Islet precursor cell (in vitro differentiated cells): Measurements from ENCODE around the gene ANK3.

Experiments used
- DNase-seq: peaks from one replicate; pipeline ENCODE4 v3.0.0-alpha.2; 2018

ANK3 gene

DNA sequence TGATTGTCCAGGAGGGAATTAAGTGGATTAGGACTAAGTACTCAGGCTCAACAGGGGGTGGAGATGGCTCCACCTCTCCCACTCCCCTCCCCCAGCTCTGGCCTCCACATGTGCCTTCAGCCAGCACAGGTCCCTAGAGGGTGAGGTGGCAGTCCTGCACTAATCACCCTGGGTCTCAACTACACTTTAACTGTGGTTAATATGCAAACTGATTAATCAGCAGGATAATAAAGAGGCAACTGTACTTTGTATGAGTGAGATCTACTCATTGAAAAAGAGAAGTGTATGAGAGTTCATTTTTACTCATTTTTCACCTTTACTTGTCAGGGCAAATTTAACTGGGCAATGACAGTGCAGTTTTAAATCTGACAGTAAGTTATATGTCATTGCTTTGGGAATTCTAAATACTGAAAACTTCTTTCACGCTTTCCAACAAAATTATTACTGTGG, 259.5 kb downstream of the ANK3 start:
- peak; percentile 65 for DNase-seq

DNA sequence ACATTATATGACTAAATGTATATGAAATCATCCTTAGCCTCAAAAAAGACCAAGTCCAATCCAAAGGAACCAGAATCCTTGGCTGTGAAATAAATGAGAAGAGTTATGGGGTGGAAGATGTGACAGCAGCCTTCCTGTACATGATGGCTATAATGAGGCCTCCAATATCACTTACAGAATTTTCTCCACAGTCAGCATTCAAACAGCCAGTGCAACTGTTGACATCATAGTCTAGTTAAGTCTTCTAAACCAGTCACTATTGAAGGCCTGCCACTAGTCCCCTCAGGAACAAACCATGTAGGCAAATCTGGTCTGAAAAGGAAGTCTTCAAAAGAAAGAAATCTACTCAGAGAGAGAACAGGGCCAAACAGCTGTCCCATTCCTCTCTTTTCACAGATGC, 263.8 kb downstream of the ANK3 start:
- DNase-seq, result no peak

DNA sequence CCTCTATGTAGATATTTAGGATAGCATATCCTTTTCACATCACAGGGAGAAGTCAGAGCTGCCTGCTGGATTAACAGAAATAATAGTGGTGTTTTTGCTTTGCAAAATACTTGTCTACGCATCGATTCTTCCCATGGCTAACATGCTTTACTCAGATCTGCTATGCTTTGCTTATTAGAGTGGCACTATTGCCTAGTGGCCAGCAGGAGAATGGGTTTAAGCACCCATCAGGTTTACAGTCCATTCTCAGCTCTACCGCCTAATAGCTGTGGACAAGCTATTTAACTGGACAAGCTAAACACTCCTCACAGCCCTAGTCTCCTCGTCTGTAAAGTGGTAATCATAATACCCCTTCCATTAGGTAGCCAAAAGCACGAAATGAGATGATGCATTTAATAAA, 265.1 kb downstream of the ANK3 start:
- no peak for DNase-seq

DNA sequence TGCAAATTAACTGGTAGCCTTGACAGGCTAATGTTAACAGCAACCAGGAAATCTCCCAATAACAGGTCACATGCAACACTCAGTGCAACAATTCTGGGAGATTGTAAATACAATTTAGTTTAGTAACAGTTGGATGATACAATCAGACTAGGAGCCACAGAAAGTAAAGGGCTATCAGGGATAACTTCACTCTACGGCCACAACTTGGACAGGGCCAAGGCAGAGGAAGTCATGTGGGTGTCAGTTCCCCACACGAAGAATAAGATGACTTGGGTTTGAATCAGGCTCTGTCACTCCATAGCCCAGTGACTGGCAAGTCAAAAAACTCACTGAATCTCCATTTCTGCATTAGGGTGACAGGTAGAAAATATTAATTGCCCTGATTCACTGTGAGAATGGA, 266.0 kb downstream of the ANK3 start:
- no peak for DNase-seq

DNA sequence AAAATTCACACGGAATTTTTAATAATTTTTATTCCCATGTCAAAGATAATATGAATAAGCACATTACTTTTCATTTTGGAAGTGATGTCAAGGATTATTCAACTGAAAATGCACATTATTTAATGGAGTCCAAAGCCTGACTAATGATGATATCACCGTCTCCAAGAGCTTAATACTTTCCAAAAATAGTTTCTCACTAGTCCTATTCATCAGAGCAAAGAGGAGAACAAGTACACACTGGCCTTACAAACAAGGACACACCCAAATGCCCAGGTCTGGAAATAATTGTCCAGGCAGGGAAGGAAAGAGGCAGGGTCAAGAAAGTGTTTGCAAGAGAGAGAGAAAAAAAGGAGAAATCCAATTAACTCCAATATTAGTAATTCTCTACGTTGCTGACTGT, 266.5 kb downstream of the ANK3 start:
- DNase-seq, result no peak

DNA sequence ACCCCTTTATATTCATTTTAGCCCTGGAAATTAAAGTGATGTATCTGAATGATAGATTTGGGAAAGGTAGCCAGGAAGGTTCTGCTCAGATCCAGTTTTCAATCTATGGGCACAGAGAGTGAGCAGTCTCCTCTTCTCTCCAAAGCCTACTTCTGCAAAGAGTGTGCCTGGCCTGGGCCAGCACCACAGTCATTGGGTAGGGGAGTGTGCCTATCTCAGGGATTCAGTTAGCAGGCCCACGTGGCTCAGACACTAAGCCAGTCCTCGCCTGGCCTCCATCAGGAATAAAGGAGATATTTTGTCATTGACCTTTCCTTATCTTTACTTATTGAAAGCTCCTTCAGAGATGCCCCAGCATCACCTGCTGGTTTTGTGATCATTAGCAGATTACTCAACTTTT, 267.5 kb downstream of the ANK3 start:
- no peak for DNase-seq

DNA sequence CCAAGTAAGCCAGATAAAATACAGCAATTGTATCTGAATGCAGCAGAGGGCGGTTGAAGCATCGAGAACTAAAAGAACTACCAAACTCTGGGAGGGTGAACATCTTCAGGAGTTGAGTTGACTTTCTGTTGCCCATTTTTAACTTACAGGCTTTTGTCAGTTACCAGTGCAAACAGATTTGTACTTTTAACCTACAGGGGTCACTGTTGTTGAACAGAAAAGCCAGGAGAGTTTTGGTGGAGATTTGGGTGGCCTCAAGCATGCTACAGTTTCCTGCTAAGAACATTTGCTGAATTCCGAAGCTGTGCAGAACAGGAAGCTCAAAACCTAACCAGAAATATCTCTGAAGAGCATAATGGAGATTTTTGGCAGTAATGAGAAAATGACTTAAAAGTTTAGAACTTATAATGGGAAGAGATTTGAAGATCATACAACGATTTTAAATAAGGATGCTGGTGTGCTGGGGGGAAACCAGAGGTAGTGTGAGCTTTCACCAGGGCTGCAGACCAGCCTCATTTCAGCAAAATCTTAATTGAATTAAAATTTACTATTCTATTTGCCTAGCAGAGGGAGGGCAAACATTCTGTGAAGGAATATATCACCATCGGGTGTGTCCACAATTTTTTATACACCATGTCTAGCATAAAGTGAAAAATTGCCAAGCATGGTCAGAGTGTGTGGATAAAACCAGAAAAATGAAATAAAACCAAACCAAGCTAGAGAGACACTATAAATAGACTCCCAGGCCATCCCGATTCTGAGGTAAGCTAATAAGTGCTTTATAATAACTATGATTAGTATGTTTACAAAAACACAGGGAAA, 274.7 kb downstream of the ANK3 start:
- peak; percentile 70 for DNase-seq

DNA sequence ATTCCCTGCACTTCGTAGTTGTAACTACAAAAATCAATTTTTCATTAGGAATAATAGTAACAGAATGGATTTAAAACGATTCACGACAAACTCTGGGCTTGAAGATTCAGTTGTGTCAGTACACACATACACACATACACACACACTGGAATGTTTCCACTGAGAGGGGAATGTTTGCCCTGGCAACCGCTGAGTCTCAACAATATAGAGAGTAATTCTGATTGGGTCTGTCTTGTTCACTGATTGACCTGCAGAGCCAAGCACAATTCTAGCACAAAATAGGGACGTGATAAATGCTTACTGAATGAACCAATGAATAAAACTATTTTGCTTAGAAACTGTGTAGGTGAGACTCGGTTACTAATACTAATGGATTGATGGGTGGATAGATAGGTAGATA, 278.9 kb downstream of the ANK3 start:
- DNase-seq, result no peak

DNA sequence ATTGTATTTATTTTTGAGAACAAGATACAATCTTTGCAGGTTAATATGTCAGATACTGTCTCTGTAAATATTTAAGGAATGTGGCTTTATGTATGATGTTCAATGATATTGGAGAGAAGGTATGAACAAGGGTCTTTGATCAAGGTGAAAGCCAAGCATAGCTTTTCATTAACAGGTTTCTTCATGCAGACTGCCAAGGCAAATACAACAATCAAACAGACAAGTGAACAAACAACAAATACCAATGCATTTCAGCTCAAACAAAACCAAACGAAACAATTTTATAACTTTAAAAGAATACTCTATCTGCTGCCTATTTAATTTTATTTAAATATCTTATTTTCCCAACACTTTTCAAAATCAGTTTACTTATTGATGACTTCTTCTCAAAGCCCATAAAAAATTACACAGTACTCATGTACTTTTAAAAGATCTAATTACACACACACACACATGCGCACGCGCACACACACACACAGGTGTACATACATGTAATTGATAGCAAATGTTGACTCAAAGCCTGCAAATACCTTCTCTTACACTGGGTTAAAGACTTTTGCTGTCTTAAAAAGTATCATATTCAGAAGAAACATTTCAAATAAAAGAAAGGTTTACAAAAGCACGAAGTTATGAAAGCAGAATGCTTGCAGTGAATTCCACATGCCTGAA, 282.2 kb downstream of the ANK3 start:
- DNase-seq, result no peak

DNA sequence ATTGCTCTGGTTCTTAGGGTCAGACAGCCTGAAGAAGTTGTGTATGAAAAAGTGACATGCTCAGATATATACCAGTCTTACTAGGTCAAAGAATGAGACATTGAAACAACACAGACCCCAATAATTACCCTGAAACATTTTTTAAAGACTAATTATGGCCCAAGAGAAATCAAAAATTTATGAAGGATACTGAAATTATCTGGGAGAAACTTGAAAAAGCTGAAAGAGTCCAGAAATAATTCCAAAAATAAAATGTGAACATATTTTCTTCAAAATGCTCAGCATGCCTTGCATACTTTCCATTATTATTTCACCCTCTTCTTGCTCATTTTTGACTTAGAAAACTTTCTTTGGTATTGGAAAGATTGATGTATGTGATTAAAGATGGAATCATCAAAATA, 284.4 kb downstream of the ANK3 start:
- no peak for DNase-seq

DNA sequence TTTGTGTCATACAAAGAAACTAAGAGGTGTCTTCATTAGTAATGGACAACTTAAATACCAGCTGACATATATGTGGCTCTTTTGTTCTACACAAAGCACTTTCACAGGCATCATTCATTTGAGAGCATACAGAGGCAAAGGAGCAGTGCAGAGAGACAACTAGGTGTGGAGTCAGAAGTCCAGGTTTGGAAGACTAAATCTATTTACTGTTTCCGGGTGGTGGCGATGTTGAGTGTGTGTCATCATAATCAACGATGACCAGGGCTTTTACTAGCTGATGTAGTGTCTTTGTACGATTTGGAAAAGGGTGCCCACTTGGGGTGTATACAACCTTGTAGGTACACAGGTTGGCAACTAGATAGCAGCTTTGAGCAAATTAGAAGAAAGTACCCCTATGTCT, 287.9 kb downstream of the ANK3 start:
- no peak for DNase-seq

DNA sequence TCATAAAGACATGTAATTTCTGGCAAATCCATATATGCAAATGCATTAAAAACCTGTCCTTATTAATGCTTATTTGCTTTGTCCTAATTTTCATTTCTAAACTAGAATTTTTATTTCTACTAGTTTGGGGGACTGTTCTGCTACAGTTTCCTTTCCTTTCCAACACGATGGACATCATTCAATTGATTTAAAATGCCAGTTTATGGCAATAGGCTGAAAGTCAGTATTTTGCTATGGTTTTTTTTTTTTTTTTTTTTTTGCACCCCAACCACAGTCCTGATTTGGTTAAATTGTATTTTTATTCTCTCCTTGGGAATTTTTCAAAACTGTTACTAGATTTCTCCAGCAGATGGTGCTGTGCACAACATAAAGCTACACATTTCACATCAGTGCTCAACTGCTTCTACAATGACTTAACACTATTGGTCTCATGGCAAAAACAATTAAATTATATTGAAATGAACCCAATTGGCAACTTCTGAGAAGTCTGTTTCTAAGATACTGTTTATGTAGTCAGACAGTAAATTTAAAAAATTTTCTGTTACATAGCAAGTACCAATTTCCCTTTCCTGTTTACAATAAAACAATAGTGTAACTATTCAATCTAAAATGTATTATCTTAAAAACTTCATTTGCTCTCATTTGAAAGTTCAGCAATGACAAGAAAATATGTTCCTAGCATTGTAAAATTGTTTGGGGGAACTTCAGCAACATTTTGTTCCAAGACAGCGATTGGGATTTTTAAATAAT, 289.5 kb downstream of the ANK3 start:
- no peak for DNase-seq

DNA sequence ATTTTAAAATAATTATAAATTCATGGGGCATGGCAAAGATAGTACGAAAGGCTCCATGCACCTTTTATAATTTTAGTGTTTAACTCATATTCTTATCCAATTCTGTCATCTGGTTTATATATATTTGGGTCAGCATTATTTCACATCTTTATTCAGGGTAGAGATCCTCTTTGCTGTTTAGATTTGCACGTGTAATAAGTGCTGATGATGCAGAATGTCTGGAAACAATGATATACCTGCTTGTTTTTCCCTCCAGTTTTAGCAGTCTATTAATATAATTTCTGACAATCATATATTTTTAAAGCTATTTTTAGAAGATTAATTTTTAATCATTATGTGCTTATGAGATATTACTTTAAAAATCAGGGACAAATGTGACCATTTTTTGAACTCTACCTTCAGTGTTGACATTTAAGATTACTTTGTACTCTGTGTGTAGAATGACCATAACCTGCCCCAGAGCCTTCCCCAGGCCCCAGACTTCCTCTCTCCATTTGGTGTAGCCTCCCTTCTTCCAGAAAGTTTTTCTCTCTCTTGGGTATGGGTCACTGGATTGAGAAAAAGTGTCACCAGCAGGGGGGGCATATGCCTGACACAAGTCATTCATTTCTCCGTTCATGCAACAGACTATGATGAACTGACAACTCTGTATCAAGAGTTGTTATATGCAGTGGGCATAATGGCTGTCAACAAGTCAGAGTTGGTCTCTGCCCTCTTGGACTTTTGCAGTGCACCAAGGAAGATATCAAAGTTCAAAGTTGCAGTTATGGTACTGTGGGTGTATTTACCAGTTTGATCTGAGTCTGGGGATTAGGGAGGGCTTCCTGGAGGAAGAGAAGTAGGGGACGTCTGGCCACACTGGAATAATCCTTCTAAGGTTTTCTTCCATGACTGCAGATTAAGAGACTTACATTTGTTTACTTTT, 290.7 kb downstream of the ANK3 start:
- DNase-seq, result no peak

DNA sequence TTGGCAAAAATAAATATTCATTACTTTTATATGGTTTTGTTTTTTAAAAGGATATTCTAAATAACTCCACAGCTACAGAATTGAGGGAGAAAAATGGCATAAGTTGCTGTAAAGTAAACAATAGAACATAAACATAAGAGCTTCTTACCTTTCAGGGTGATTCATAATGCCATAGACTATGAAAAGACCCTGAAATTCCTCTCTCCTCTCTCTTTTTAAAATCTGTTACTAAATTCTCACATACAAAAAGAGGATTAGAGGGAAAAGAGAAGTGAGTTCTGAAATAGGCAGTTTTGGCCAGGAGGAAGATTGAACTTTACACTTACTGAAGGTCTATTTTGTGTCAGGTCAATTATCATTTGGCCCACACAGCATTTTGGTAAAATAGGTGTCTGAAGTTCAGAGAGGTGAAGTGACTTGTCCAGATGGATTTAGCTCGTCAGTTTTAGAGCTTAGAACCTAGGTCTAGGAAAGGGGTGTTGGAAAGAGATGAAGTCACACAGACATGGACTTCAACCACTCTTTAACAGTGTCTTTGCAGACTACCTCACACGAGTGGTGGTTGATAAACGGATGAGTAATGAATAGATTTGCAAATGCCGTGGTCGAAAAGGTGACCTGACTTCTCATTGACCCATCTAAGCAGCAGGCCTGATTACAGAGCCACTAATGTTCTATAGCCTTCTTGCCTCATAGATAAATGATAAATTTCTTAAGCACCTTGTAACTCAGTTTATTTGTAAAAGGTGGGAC, 292.7 kb downstream of the ANK3 start:
- DNase-seq, result no peak

DNA sequence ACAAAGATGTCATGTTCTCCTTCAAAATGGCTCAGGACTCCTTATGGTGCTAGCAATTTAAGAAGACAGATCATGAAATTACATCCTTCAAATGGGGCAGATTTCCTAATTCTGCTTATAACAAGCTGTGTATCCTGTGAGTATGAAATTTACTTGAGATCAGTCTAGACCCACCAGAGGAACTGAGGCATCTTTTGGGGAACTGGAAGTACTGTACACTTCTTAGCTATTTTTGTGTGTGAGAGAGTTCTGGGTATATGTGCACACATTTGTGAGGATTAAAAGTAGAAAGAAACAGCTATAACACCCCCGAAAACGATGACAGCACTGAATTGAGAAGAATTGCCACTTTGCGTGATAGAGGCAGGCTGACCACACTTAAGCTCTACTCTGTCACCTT, 296.4 kb downstream of the ANK3 start:
- DNase-seq, result no peak

DNA sequence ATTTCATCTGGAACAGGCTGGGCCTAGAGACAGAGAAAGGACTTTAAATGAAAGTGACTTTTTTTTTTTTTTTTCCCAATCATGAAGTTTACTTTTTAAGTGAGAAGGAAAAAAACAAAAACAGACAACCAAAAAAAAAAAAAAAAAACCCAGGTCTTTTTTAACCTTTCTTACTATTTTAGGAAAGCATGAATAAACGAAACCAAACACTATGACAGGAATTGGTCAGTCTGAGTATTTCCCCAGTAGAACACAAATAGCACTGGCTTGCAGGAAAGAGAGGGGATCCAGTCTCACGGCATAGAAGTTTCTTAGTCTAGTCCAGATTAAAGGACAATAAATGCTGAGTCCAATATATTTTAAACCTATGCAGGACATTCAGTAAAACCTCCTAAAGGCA, 302.8 kb downstream of the ANK3 start:
- DNase-seq, result no peak

DNA sequence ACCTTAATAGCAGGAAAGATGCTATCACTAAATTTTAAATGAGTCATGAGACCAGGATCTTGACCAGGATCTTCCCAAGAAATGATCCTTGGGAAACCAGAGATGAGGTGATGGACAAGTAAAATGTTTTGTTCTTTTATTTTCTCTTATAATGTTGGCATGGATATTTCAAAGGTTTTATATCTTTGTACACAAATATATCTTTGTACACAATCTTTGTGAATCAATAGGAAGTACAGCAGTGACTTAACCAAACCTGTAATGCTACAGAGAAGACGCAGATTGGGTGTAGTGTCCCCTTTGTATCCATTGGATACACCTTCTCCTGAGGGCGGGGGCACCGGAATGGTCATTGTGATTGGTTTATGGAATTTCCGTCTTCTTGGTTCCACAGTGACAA, 303.3 kb downstream of the ANK3 start:
- DNase-seq, result no peak

DNA sequence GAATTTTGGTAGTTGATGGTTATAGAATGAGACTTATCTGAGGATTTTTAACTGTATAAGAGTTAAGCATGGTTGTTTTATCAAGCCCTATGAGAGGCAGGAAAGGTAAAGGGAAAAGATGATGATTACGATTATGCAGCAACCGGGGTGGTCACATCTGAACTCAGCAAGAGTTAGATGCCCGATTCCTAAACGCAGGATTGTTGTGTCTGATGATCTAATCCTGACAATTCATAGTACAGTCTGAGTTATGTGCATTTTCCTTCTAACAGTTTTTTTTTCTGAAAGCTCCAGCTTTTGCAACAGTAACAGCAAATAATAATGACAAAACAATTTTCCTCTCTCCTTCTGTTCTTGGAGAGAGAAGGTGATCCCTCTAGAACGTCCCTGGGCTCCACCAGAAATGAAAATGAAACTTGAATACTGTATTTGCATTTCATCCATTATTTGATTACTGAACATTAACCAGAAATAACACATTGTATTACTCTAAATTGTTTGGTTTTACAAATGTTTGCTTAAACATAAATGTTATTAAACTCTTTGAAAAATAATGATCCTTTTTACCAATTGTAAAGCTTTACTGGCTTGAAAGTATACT, 306.8 kb downstream of the ANK3 start:
- DNase-seq, result no peak

DNA sequence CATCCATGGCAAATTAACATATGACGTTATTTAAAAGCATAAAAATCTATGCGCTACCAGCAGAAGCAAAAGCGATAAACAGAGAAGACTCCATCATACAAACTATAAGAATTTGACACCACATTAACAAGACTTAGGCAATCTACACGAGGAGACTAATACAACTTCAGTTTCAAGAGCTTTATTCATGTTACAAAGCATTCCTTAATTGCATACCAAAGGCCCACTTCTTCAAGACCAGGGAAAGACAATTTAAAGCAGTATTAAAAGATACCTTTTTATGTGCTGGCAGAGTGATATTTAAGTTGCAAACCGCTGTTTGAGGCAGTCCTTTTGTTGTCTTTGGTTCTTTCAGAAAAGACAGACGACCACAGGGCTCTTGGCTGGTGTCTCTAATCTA, 307.3 kb downstream of the ANK3 start:
- DNase-seq, result no peak

DNA sequence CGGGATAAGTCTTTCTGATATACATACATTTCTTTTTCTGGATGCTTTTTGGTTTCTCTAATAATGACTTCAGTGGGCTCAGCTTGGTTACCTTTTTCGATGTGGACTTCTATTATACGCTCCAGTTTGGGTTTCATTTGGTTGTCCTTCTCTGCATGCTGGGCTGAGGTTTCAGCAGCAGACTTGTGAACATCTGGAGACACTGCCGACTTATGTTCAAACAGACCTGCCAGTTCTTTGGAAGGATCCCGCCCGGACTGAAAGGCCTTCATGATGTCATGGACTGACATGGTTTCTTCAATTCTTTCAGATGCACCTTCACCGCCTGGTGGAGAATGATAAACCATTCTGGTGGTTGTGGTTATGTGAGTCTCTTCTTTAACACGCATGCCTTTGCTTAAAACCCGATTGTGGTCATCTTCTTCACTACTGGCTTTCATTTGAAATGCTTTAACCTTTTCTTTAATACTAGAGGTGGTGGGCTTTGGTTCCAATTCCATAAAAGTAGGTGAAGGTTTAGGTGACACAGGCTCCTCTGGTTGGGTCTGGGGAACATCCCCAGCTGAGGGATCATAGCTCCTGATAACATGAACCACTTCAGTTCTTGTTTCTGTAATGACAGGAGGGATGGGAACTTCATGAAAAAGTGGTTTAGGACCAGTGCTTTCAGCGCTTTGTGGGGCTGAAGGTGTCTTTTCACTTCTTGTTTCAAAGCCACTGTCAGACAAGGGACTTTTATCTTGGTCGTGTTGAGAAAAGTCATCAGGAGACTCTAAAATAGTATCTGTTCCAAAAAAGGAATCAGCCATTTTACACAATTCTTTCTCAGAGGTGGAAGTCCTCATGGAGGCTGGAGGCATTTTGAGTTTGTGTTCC, 315.7 kb downstream of the ANK3 start:
- no peak for DNase-seq

DNA sequence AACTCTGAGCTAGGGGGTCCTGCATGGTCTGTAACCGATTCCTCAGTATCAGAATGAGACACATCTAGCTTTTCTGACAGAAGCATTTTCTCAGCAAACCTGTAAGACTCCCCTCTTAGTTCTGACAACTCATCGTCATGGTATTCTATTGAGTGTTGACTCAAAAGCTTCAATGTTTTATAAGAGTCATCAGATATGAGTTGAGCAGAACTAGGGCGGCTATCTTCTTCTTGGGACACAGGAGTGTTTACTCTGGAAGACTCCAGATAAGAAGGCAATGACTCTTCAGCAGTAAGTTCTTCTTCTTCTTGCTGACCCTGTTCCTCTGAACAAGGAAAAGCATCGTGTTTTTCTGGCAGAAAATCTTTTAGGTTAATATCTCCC, 316.3 kb downstream of the ANK3 start:
- no peak for DNase-seq
